Heart left ventricle (tissue), 16 donors: ENCODE data around the gene LTB4R. TPM values are rescaled to one million over a fixed set of nuclear protein-coding genes. Genes with fewer than 3 reads are reported as not detected.

Experiments
- ATAC-seq, 4 donors: fragments of 200-7000 bp; cut with Tn5 transposase; one replicate each; pipeline ENCODE4 v1.9.1; 2020 to 2022; ENCODE audit warnings: moderate library complexity in 4 of 4, mild to moderate bottlenecking in 3 of 4, moderate number of reproducible peaks in 1 of 4
- DNase-seq, 5 donors: peaks; one replicate each; pipeline ENCODE4 v3.0.0-alpha.2; 2020
- H3K27ac ChIP-seq, 12 donors: fragments of 200-600 bp; sonication (generic) in 4 of 12; one replicate each; pipeline versions ENCODE4 v1.5.0 to v1.8.0; 2016 to 2022; ENCODE audit warnings: mild to moderate bottlenecking in 2 of 12
- H3K27me3 ChIP-seq, 9 donors: fragments of 200-600 bp; sonication (generic) in 2 of 9; one replicate each; pipeline versions ENCODE4 v1.5.1 to v1.8.0; 2016 to 2022; ENCODE audit warnings: mild to moderate bottlenecking in 3 of 9
- H3K36me3 ChIP-seq, 9 donors: fragments of 200-600 bp; sonication (generic) in 2 of 9; one replicate each; pipeline versions ENCODE4 v1.5.0 to v1.8.0; 2018 to 2022; ENCODE audit warnings: mild to moderate bottlenecking in 2 of 9
- H3K4me1 ChIP-seq, 12 donors: fragments of 200-600 bp; sonication (generic) in 4 of 12; one replicate each; pipeline versions ENCODE4 v1.5.0 to v1.8.0; 2016 to 2022; ENCODE audit warnings: mild to moderate bottlenecking in 3 of 12
- H3K4me3 ChIP-seq, 12 donors: fragments of 200-600 bp; sonication (generic) in 4 of 12; one replicate each; pipeline versions ENCODE4 v1.5.0 to v1.8.0; 2017 to 2022; ENCODE audit warnings: mild to moderate bottlenecking in 9 of 12, moderate library complexity in 4 of 12
- H3K9me3 ChIP-seq, 12 donors: fragments of 200-600 bp; sonication (generic) in 4 of 12; one replicate each; pipeline versions ENCODE4 v1.5.0 to v1.8.0; 2016 to 2022; ENCODE audit warnings: mild to moderate bottlenecking in 1 of 12
- CTCF ChIP-seq, 12 donors: fragments of 200-600 bp; sonication (generic) in 4 of 12; IDR thresholded peaks; one replicate each; pipeline versions ENCODE4 v1.5.0 to v1.8.0; 2018 to 2022; ENCODE audit warnings: antibody characterized with exemption in 12 of 12, mild to moderate bottlenecking in 5 of 12
- POLR2A ChIP-seq, 2 donors: fragments of 450-650 bp; IDR thresholded peaks; one replicate each; pipeline ENCODE4 v1.6.1; 2017; ENCODE audit warnings: antibody characterized with exemption in 2 of 2, mild to moderate bottlenecking in 2 of 2, moderate library complexity in 2 of 2
- WGBS, 4 donors: extraction: QIAGEN DNeasy Blood & Tissue Kit in 2 of 4; methylation state at CpG; one replicate each; pipeline versions ENCODE4 v1.1.5 to v1.1.7; 2013 to 2018; 5-methylcytosine and 5-hydroxymethylcytosine counted together
- intact Hi-C, 10 donors: fragments of 100-400 bp; cut with DNase I; formaldehyde crosslinking; loops; one replicate each; pipeline versions ENCODE4 v1.11.1 to v1.14.2; 2022
- polyA plus RNA-seq, 2 donors: library from polyadenylated mRNA; stranded (reverse); fragments of 200-250 nt; gene quantifications; one replicate each; pipeline ENCODE4 v1.2.3, GENCODE V29; 2013
- total RNA-seq, 9 donors: library from RNA; depleted of rRNA in 2 of 9; stranded (reverse); fragments of >200 nt in 2 of 9; fragmentation: NEBNext Ultra II Directional in 3 of 9; extraction: Animal tissue kit (Norgen Biotek cat#: 25700) in 3 of 9; gene quantifications; one replicate each; pipeline versions ENCODE4 v1.1.0 to v1.2.4, GENCODE V29; 2016 to 2023
- donor health status: ischemic (EF 13 %, LVEDD 7.1; RV severe dilation, severe dysfunction).
- donor health status: healthy with polysubstance abuse.
- donor health status: DM: no; HTN: yes; CAD: no.
- donor health status: DM: no; HTN: no; CAD: no.
- donor health status: ischemic (EF 25% LVEDD 6.9; RV normal size, moderate dysfunction).
- donor health status: ischemic (EF 25% LVEDD 5.7; RV mildly dilated, moderate dysfunction).
- donor health status: healthy.
- donor health status: DM: yes; HTN: yes; CAD: no.
- donor health status: ischemic (EF 35%, LVEDD 5.7; RV mildly dilated, moderate dysfunction).
- donor health status: nonischemic (EF 11% LVEDD 7.7; RV severe dilation, severe dysfunction).
- donor health status: DM: yes; HTN: yes; CAD: no.
- donor health status: PGD.
- donor health status: ischemic (EF 29% LVEDD 5.4; RV normal size, mild dysfunction).
- donor health status: nonischemic (EF 23%, LVEDD 6.1; RV moderate dilation, normal function).

Gene LTB4R
- total and polyA plus RNA-seq, 11 donors = 0.92 to 8.8 (median 1.7) TPM

DNA sequence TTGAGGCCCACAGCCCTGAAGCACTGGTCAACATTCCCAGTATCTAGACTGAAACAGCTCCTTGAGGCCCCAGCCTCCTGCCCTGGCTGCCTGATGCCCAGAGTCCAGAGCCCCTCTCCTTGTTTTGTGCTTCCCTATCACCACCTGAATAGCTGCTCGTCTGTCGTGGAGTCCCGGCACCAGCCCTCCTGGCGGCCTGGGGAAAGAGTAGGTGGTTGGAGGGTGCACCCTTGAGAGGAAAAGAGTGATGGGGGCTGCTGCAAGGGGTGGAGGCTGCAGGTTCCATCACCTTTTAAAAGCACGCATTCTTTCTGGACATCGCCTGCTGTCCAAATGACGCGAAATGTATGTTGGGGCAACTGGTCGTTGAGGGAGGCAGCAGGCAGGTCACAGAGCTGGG lies 43.1 kb upstream of the LTB4R start:
- TF ChIP-seq CTCF (IDR thresholded peaks at IDR 0.05) = no peak
- no peak for TF ChIP-seq POLR2A (IDR thresholded peaks at IDR 0.05)
- Histone ChIP-seq H3K27ac (no peak overlapping the region), H3K4me3 (no peak overlapping the region), H3K9me3 (no peaks in the 10 kb centered on the region), H3K27me3 (no peaks in the 10 kb centered on the region), H3K4me1 (peaks cover 0 to 24% (median 6%) of the 10 kb centered on the region in 12 donors), H3K36me3 (peaks cover 0 to 46% (median 30%) of the 10 kb centered on the region in 9 donors)
- intact Hi-C loops = no loop called here
- no peak for DNase-seq
- 86 to 96% (median 89%) methylated on average over 9 of the region's 9 CpGs for WGBS, 4 donors
- no peak for ATAC-seq

DNA sequence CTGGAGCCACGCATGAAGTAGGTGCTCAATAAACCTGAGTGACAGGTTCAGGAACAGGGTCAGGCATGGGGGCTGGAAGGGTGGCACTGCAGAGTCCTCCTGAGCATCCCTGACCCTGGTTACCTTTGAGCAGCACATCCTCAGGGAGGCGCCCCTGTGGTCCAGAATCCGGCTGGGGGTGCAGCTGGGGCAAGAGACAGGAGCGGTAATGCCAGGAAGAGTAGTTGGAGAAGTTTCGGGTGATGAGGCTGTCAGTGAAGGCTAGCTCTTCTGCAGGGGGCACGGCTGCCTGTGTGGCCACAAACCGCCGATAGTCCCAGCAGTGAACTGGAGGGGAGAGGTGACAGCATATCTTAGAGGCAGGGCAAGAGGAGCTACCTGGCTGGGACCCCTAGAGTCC lies 41.9 kb upstream of the LTB4R start:
- Histone ChIP-seq H3K27me3 (no peaks in the 10 kb centered on the region), H3K4me3 (no peak overlapping the region), H3K9me3 (no peaks in the 10 kb centered on the region), H3K27ac (no peak overlapping the region), H3K36me3 (peaks cover 0 to 46% (median 30%) of the 10 kb centered on the region in 9 donors), H3K4me1 (peaks cover 0 to 35% (median 11%) of the 10 kb centered on the region in 12 donors)
- DNase-seq = no peak
- ATAC-seq = no peak
- no peak for TF ChIP-seq CTCF (IDR thresholded peaks at IDR 0.05)
- no peak for TF ChIP-seq POLR2A (IDR thresholded peaks at IDR 0.05)
- intact Hi-C loops = no loop called here
- WGBS, 4 donors = 90 to 97% (median 93%) methylated on average over 8 of the region's 8 CpGs

GRCh38 chr14:24269910-24270536 lies 41.3 kb upstream of the LTB4R start:
- no peak for TF ChIP-seq POLR2A (IDR thresholded peaks at IDR 0.05)
- no peak for TF ChIP-seq CTCF (IDR thresholded peaks at IDR 0.05)
- Histone ChIP-seq H3K9me3 (no peaks in the 10 kb centered on the region), H3K27ac (no peak overlapping the region), H3K4me1 (peaks cover 0 to 37% (median 12%) of the 10 kb centered on the region in 12 donors), H3K4me3 (no peak overlapping the region), H3K36me3 (peaks cover 0 to 46% (median 30%) of the 10 kb centered on the region in 9 donors), H3K27me3 (no peaks in the 10 kb centered on the region)
- ATAC-seq = no peak
- intact Hi-C loops = loop anchor here in 1 of 10 donors (2.0 kb wide), 1 partner anchor 25 kb away; no protein-coding TSS in a partner anchor
- WGBS, 4 donors = 90 to 97% (median 97%) methylated on average over 14 of the region's 14 CpGs
- DNase-seq = no peak

DNA sequence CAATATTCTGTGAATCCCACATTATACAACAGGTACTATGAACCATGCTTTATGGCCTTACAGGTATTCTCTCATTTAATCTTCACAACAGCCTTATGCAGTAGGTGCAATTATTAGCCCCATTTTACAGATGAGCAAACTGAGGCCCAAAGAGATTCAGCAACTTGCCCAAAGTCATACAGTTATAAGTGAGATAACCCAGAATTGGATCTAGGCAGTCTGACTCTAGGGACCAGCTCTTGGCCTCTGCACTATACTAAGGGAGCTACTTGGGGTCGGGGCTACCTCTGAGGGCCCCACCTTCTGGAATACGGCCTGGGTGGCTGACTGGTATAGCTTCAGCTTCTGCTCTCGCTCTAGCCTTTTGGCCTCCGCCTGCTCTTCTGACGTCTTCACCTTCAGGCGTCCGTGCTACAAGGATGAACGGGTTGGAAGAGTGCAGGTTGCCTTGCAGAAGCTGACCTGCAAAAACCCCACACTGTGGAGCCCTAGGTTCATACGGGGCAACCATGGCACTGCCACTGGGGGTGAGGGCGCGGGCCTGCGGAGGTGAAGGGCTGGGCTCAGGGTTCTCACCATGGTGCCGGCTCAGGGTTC lies 40.7 kb upstream of the LTB4R start:
- no peak for DNase-seq
- TF ChIP-seq POLR2A (IDR thresholded peaks at IDR 0.05) (no peak), CTCF (IDR thresholded peaks at IDR 0.05) (no peak)
- WGBS, 4 donors = 13 to 25% (median 19%) methylated on average over 8 to 13 of the region's 13 CpGs
- H3K9me3 ChIP-seq = no peaks in the 10 kb centered on the region
- H3K27me3 ChIP-seq = no peaks in the 10 kb centered on the region
- peak overlapping the region; percentile 67 to 98 (median 86) for H3K4me3 ChIP-seq
- peaks cover 0 to 43% (median 29%) of the 10 kb centered on the region in 9 donors for H3K36me3 ChIP-seq
- peak overlapping the region; percentile 88 to 99 (median 98) for H3K27ac ChIP-seq
- intact Hi-C loops = loop anchor here in 2 of 10 donors (1.0 to 2.0 kb wide), 3 partner anchors 26 to 29 kb away; partner anchors contain the start of genes DHRS1 (in 1 of the 2), NOP9 (in 1 of the 2) and TINF2 (in 1 of the 2)
- no peak for ATAC-seq
- peaks cover 0 to 42% (median 12%) of the 10 kb centered on the region in 12 donors for H3K4me1 ChIP-seq
